Sigmoid colon (tissue), 4 donors: Measurements from ENCODE around the gene HELZ.

ENCODE experiments used
- EP300 ChIP-seq, 4 donors: sonication (generic); formaldehyde crosslinking; IDR thresholded peaks; one replicate each; pipeline ENCODE4 v1.6.1; 2017; ENCODE audit warnings: antibody characterized with exemption in 4 of 4
- POLR2A ChIP-seq, 2 donors: fragments of 450-650 bp; IDR thresholded peaks; one replicate each; pipeline ENCODE4 v1.6.1; 2016; ENCODE audit warnings: antibody characterized with exemption in 2 of 2, mild to moderate bottlenecking in 2 of 2, moderate library complexity in 2 of 2

GRCh38 chr17:67050066-67050465, 194.9 kb downstream of the HELZ start:
- no peak for TF ChIP-seq POLR2A (IDR thresholded peaks at IDR 0.05)
- TF ChIP-seq EP300 (IDR thresholded peaks at IDR 0.05): no peak
